A549 (cell line): ENCODE data around the gene MPL. TPM values are rescaled to one million over a fixed set of nuclear protein-coding genes. Genes with fewer than 3 reads are reported as not detected.

ENCODE experiments used
- ATAC-seq, 2 experiments: fragments of 200-7000 bp in 1 of 2; fragments of >200 bp in 1 of 2; cut with Nextera tagmentation in 1 of 2; cut with Tn5 transposase in 1 of 2; 3 replicates each; pipeline versions ENCODE4 v1.8.0 to v1.9.1; 2018 to 2020; ENCODE audit warnings: mild to moderate bottlenecking in 1 of 2, moderate library complexity in 1 of 2
- CTCF ChIA-PET: fragments of 300-600 bp; sonication (Branson Sonifier 250); formaldehyde crosslinking; extraction: SDS; loops from one replicate; lab custom pipeline; 2021; ENCODE audit warnings: antibody characterized with exemption, inconsistent platforms; lab: Yijun Ruan, JAX
- POLR2A ChIA-PET: fragments of 350-600 bp; formaldehyde crosslinking; extraction: SDS; loops from one replicate; lab custom pipeline; 2021; ENCODE audit warnings: antibody characterized with exemption, inconsistent platforms; lab: Yijun Ruan, JAX
- DNase-seq, 2 experiments: peaks; one replicate each; pipeline versions ENCODE4 v3.0.0 to v3.0.0-alpha.2; 2011 to 2016; ENCODE audit warnings: low read depth in 1 of 2, low spot score in 1 of 2
- FAIRE-seq: peaks from 2 replicates; lab custom pipeline; 2011; peaks lifted over from hg19 to GRCh38; lab: Jason Lieb, UNC
- H3K27ac ChIP-seq, 2 experiments: fragments of >200 bp; sonication (Bioruptor Twin); formaldehyde crosslinking; 3 replicates each; pipeline ENCODE4 v1.5.1; 2016 to 2017
- H3K4me1 ChIP-seq: fragments of >200 bp; sonication (Bioruptor Twin); formaldehyde crosslinking; 3 replicates; pipeline ENCODE4 v1.6.1; 2016
- H3K4me2 ChIP-seq: fragments of >200 bp; sonication (Bioruptor Twin); formaldehyde crosslinking; 3 replicates; pipeline ENCODE4 v1.6.1; 2016
- H3K4me3 ChIP-seq: fragments of >200 bp; sonication (Bioruptor Twin); formaldehyde crosslinking; 3 replicates; pipeline ENCODE4 v1.5.1; 2016
- H3K9me3 ChIP-seq: fragments of >200 bp; sonication (Bioruptor Twin); formaldehyde crosslinking; 3 replicates; pipeline ENCODE4 v1.6.1; 2016
- CBX2 ChIP-seq: fragments of 200-600 bp; sonication (generic); IDR thresholded peaks from 2 replicates; pipeline ENCODE4 v1.6.1; 2016; ENCODE audit warnings: low read depth, mild to moderate bottlenecking, borderline replicate concordance
- CBX8 ChIP-seq: fragments of 200-600 bp; sonication (generic); IDR thresholded peaks from 2 replicates; pipeline ENCODE4 v1.6.1; 2016
- CHD2 ChIP-seq: fragments of 150-350 bp; IDR thresholded peaks from 2 replicates; pipeline ENCODE4 v1.6.1; 2014; ENCODE audit warnings: low read length; ENCODE audit not compliant: partially characterized antibody
- CHD4 ChIP-seq: fragments of 200-600 bp; sonication (generic); IDR thresholded peaks from 2 replicates; pipeline ENCODE4 v1.6.1; 2016; ENCODE audit warnings: antibody characterized with exemption, mild to moderate bottlenecking, borderline replicate concordance
- CTCF ChIP-seq: fragments of >200 bp; sonication (Bioruptor Twin); formaldehyde crosslinking; IDR thresholded peaks from 3 replicates; pipeline ENCODE4 v1.5.1; 2016
- EHF ChIP-seq: fragments of 250-450 bp; sonication (Bioruptor Pico); IDR thresholded peaks from 2 replicates; pipeline ENCODE4 v1.5.0; 2020; ENCODE audit warnings: mild to moderate bottlenecking
- EHMT2 ChIP-seq: fragments of 200-600 bp; sonication (generic); IDR thresholded peaks from 2 replicates; pipeline ENCODE4 v1.6.1; 2016; ENCODE audit warnings: antibody characterized with exemption, low read depth, mild to moderate bottlenecking, moderate library complexity
- EP300 ChIP-seq, 2 experiments: fragments of >200 bp; sonication (Bioruptor Twin); formaldehyde crosslinking; IDR thresholded peaks; 2 replicates in 1 of 2; 3 replicates in 1 of 2; pipeline ENCODE4 v1.6.1; 2016 to 2017
- ESRRA ChIP-seq: fragments of 150-350 bp; IDR thresholded peaks from 2 replicates; pipeline ENCODE4 v1.6.1; 2014; ENCODE audit warnings: mild to moderate bottlenecking, low read length, borderline replicate concordance
- FOSB ChIP-seq: fragments of 250-450 bp; sonication (Bioruptor Pico); IDR thresholded peaks from 2 replicates; pipeline ENCODE4 v1.5.0; 2020; ENCODE audit warnings: mild to moderate bottlenecking, moderate library complexity
- HDAC2 ChIP-seq: fragments of 200-600 bp; sonication (generic); IDR thresholded peaks from 2 replicates; pipeline ENCODE4 v1.6.1; 2016
- HMGXB4 ChIP-seq: fragments of 250-450 bp; sonication (Bioruptor Pico); IDR thresholded peaks from 2 replicates; pipeline ENCODE4 v1.5.0; 2021; ENCODE audit warnings: mild to moderate bottlenecking, moderate library complexity, borderline replicate concordance
- HOXA7 ChIP-seq: fragments of 250-450 bp; sonication (Bioruptor Pico); IDR thresholded peaks from 2 replicates; pipeline ENCODE4 v1.5.0; 2020; ENCODE audit warnings: mild to moderate bottlenecking, moderate library complexity
- HOXB13 ChIP-seq: fragments of 250-450 bp; sonication (Bioruptor Pico); IDR thresholded peaks from 2 replicates; pipeline ENCODE4 v1.5.0; 2020; ENCODE audit warnings: low read depth, mild to moderate bottlenecking, moderate library complexity
- JUN ChIP-seq, 2 experiments: fragments of >200 bp; sonication (Bioruptor Twin); formaldehyde crosslinking; IDR thresholded peaks; 2 replicates in 1 of 2; 3 replicates in 1 of 2; pipeline ENCODE4 v1.6.1; 2016 to 2017
- KDM1A ChIP-seq: fragments of 200-600 bp; sonication (generic); IDR thresholded peaks from 2 replicates; pipeline ENCODE4 v1.6.1; 2016; ENCODE audit warnings: low read depth, mild to moderate bottlenecking
- MAFK ChIP-seq: fragments of 450-650 bp; IDR thresholded peaks from 2 replicates; pipeline ENCODE4 v1.6.1; 2014; ENCODE audit not compliant: partially characterized antibody
- NFE2L2 ChIP-seq: fragments of 150-350 bp; conservative IDR thresholded peaks from 2 replicates; pipeline ENCODE4 v1.6.1; 2014; ENCODE audit warnings: low read length
- NR3C1 ChIP-seq: fragments of >200 bp; sonication (Bioruptor Twin); formaldehyde crosslinking; IDR thresholded peaks from 3 replicates; pipeline ENCODE4 v1.6.1; 2017
- PHF8 ChIP-seq: fragments of 200-600 bp; sonication (generic); IDR thresholded peaks from 2 replicates; pipeline ENCODE4 v1.6.1; 2016; ENCODE audit warnings: low read depth, mild to moderate bottlenecking, antibody characterized with exemption, moderate library complexity, borderline replicate concordance
- RCOR1 ChIP-seq: fragments of 150-350 bp; IDR thresholded peaks from 2 replicates; pipeline ENCODE4 v1.6.1; 2014; ENCODE audit warnings: antibody characterized with exemption, low read length, low read depth
- REST ChIP-seq: fragments of 200-600 bp; sonication (generic); IDR thresholded peaks from 2 replicates; pipeline ENCODE4 v1.6.1; 2016; ENCODE audit warnings: antibody characterized with exemption, mild to moderate bottlenecking, moderate library complexity
- RFX5 ChIP-seq: fragments of 450-650 bp; IDR thresholded peaks from 2 replicates; pipeline ENCODE4 v1.7.1; 2014; ENCODE audit warnings: antibody characterized with exemption, mild to moderate bottlenecking, moderate library complexity
- SREBF2 ChIP-seq: fragments of 450-650 bp; IDR thresholded peaks from 2 replicates; pipeline ENCODE4 v1.6.1; 2014; ENCODE audit warnings: mild to moderate bottlenecking, moderate library complexity
- ZFP36 ChIP-seq: fragments of 450-650 bp; IDR thresholded peaks from 2 replicates; pipeline ENCODE4 v1.6.1; 2014; ENCODE audit warnings: borderline replicate concordance; ENCODE audit not compliant: partially characterized antibody
- WGBS: methylation state at CpG from one replicate; pipeline ENCODE4 v1.1.6; 2017; ENCODE audit errors: missing lambda C conversion rate; 5-methylcytosine and 5-hydroxymethylcytosine counted together
- polyA plus RNA-seq, 4 experiments: library from polyadenylated mRNA; depleted of rRNA in 3 of 4; stranded (reverse); fragments of >200 nt; fragmentation: RNase III in 1 of 4; extraction: RNeasy Plus Mini Kit Qiagen cat#74134 plus additional on column Dnase treatment in 1 of 4; gene quantifications; 2 replicates in 3 of 4; 3 replicates in 1 of 4; pipeline ENCODE4 v1.2.3, GENCODE V29; 2011 to 2017
- TF ChIP-seq, protein P1 (sequence below): fragments of 150-350 bp; IDR thresholded peaks from 2 replicates; pipeline ENCODE4 v1.6.1; 2014; ENCODE audit warnings: low read depth, mild to moderate bottlenecking, low read length
- TF ChIP-seq, protein P2 (sequence below): IDR thresholded peaks from 2 replicates; pipeline ENCODE4 v1.6.1; 2012; ENCODE audit warnings: low read depth, borderline replicate concordance

The MPL gene
- polyA plus RNA-seq, 2 of the 4 experiments (the other 2 are of a cell fraction): not detected

DNA sequence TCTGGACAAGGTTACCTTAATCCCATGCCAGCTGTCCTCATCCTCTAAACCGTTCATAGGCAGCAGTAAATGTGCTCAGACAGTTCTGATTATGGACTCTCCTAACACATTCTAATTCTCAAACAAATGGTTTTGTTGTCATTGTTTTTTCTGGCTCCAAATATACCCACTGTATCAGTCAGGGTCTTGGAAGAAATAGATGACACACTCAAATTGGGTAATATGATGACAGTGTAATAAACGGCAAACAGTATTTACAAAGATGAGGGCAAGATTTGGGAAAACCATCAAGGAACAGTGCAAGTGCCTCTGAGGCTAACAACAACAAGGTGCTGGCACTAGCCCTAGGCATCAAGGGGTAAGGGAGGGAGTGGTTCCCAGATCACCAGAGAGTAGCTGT, 16.9 kb downstream of the MPL start:
- no peak overlapping the region for H3K4me3 ChIP-seq
- ChIA-PET POLR2A (no interaction called here), CTCF (interaction anchor here (1.7 kb wide), 1 partner anchor 14 kb away, joined by 4 read pairs; the partner anchor contains the start of gene ELOVL1)
- peaks cover 12% of the 10 kb centered on the region; the same call in 2 of the 3 replicates for H3K4me1 ChIP-seq
- TF ChIP-seq RCOR1 (no peak), FOSB (CRISPR knock-in tag) (no peak), EP300 (IDR thresholded peaks at IDR 0.05) (no peak), EHMT2 (no peak), CHD4 (no peak), ZFP36 (no peak), NR3C1 (no peak), CTCF (no peak), MAFK (no peak), HDAC2 (no peak), RFX5 (no peak), SREBF2 (no peak), EHF (CRISPR knock-in tag) (no peak), HMGXB4 (no peak)
- TF ChIP-seq, protein P1, sequence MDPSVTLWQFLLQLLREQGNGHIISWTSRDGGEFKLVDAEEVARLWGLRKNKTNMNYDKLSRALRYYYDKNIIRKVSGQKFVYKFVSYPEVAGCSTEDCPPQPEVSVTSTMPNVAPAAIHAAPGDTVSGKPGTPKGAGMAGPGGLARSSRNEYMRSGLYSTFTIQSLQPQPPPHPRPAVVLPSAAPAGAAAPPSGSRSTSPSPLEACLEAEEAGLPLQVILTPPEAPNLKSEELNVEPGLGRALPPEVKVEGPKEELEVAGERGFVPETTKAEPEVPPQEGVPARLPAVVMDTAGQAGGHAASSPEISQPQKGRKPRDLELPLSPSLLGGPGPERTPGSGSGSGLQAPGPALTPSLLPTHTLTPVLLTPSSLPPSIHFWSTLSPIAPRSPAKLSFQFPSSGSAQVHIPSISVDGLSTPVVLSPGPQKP: no peak
- WGBS: 89% methylated on average over 2 of the region's 2 CpGs
- H3K27ac ChIP-seq: no peak overlapping the region
- no peak for ATAC-seq
- no peak for DNase-seq
- H3K9me3 ChIP-seq: no peaks in the 10 kb centered on the region
- no peak overlapping the region for H3K4me2 ChIP-seq
- FAIRE-seq: no peak

DNA sequence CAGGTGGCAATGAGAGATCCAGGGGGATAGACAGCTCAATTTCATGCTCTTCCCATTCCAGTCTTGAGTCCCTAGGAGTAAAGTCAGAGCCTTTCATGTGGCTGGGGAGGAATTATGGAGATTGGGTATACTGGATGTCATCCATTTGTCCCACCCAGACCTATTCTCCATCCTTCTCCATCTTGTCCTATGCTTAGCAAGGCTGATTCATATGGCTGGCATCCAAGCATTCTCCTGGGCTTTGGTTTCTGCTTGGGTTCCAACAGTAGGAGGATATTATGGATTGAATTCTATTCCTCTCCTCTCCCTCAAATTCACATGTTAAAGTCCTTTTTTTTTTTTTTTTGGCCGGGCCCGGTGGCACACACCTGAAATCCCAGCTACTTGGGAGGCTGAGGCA, 17.3 kb downstream of the MPL start:
- Histone ChIP-seq H3K4me3 (no peak overlapping the region), H3K9me3 (no peaks in the 10 kb centered on the region), H3K4me2 (no peak overlapping the region), H3K4me1 (peaks cover 10% of the 10 kb centered on the region; the same call in 2 of the 3 replicates), H3K27ac (no peak overlapping the region)
- POLR2A ChIA-PET: no interaction called here
- WGBS: 95% methylated on average over 2 of the region's 2 CpGs
- FAIRE-seq: no peak
- TF ChIP-seq ESRRA (no peak), CTCF (no peak), HOXA7 (CRISPR knock-in tag) (no peak), PHF8 (no peak), KDM1A (no peak), CBX8 (no peak), NFE2L2 (no peak), JUN (IDR thresholded peaks at IDR 0.05) (no peak), CHD2 (no peak), REST (no peak), CBX2 (no peak), HOXB13 (CRISPR knock-in tag) (no peak)
- TF ChIP-seq, protein P2, sequence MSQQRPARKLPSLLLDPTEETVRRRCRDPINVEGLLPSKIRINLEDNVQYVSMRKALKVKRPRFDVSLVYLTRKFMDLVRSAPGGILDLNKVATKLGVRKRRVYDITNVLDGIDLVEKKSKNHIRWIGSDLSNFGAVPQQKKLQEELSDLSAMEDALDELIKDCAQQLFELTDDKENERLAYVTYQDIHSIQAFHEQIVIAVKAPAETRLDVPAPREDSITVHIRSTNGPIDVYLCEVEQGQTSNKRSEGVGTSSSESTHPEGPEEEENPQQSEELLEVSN: no peak
- ATAC-seq: no peak
- DNase-seq: no peak
- CTCF ChIA-PET: interaction anchor here (1.7 kb wide), 1 partner anchor 13 kb away, joined by 4 read pairs; the partner anchor contains the start of gene ELOVL1
